ENCODE measurements around the gene ZSCAN2.
"Not testable (repeated sequence)": the region's sequence is repeated elsewhere in the genome, so short reads cannot be mapped to it uniquely, and the experiment has no call there.

The ZSCAN2 gene

GRCh38 chr15:84641871-84642270, 41.1 kb downstream of the ZSCAN2 start:
- DNase-seq (ENCODE audit: low spot score) = not testable (repeated sequence)

- not testable (repeated sequence) for DNase-seq (ENCODE audit: low spot score)
These were observed 41.8 kb downstream of the ZSCAN2 start for GRCh38 chr15:84642640-84643039.

- no peak for DNase-seq (ENCODE audit: low spot score)
These were observed 43.0 kb downstream of the ZSCAN2 start for GRCh38 chr15:84643838-84644237.

GRCh38 chr15:84645496-84645895, 44.7 kb downstream of the ZSCAN2 start:
- DNase-seq (ENCODE audit: low spot score) = no peak

GRCh38 chr15:84645997-84646396, 45.2 kb downstream of the ZSCAN2 start:
- DNase-seq (ENCODE audit: low spot score) = no peak

- DNase-seq (ENCODE audit: low spot score) = no peak
These were observed 46.9 kb downstream of the ZSCAN2 start for GRCh38 chr15:84647726-84648125.

GRCh38 chr15:84648539-84648938, 47.7 kb downstream of the ZSCAN2 start:
- DNase-seq (ENCODE audit: low spot score) = no peak

- no peak for DNase-seq (ENCODE audit: low spot score)
These were observed 48.9 kb downstream of the ZSCAN2 start for GRCh38 chr15:84649706-84650105.

GRCh38 chr15:84653584-84653909, 52.7 kb downstream of the ZSCAN2 start:
- DNase-seq (ENCODE audit: low spot score) = peak; percentile 28

- peak; percentile 98 for DNase-seq (ENCODE audit: low spot score)
These were observed 53.3 kb downstream of the ZSCAN2 start, which contains the start of gene WDR73 for GRCh38 chr15:84653910-84654688. WDR73 (minus strand) TSS chr15:84654283; CDS start chr15:84654274, 9 bp downstream.

GRCh38 chr15:84654689-84655453, 54.1 kb downstream of the ZSCAN2 start:
- DNase-seq (ENCODE audit: low spot score) = peak; percentile 95

GRCh38 chr15:84656972-84657371, 56.2 kb downstream of the ZSCAN2 start:
- no peak for DNase-seq (ENCODE audit: low spot score)

GRCh38 chr15:84657748-84658079, 56.9 kb downstream of the ZSCAN2 start:
- DNase-seq (ENCODE audit: low spot score) = no peak

- DNase-seq (ENCODE audit: low spot score) = peak; percentile 59
These were observed 57.4 kb downstream of the ZSCAN2 start, which contains the start of gene NMB for GRCh38 chr15:84658080-84658787. NMB (minus strand) TSS chr15:84658199; CDS start chr15:84658152, 47 bp downstream.

- DNase-seq (ENCODE audit: low spot score) = no peak
These were observed 58.1 kb downstream of the ZSCAN2 start for GRCh38 chr15:84658788-84659411.

- no peak for DNase-seq (ENCODE audit: low spot score)
These were observed 59.3 kb downstream of the ZSCAN2 start for GRCh38 chr15:84659904-84660781.

GRCh38 chr15:84661001-84661400, 60.2 kb downstream of the ZSCAN2 start:
- DNase-seq (ENCODE audit: low spot score) = no peak

- DNase-seq (ENCODE audit: low spot score) = no peak
These were observed 65.6 kb downstream of the ZSCAN2 start for GRCh38 chr15:84666373-84666772.

- DNase-seq (ENCODE audit: low spot score) = no peak
These were observed 67.6 kb downstream of the ZSCAN2 start for GRCh38 chr15:84668221-84668982.

GRCh38 chr15:84669726-84670125, 68.9 kb downstream of the ZSCAN2 start:
- no peak for DNase-seq (ENCODE audit: low spot score)

All from pons (tissue), 1 donor.